B cell (primary cell): ENCODE data around the gene AXIN1. TPM values are rescaled to one million over a fixed set of nuclear protein-coding genes. Genes with fewer than 3 reads are reported as not detected.

Source experiments
- ATAC-seq: fragments of 200-7000 bp; cut with Tn5 transposase; one replicate; pipeline ENCODE4 v1.10.0; 2021; ENCODE audit warnings: low read depth, mild to moderate bottlenecking, moderate number of reproducible peaks, moderate library complexity
- CTCF ChIA-PET: fragments of 350-600 bp; sonication (Branson Sonifier 250); formaldehyde crosslinking; loops from one replicate; lab custom pipeline; 2021; ENCODE audit warnings: antibody characterized with exemption, inconsistent platforms; lab: Charles Lee
- POLR2A ChIA-PET: fragments of 350-600 bp; sonication (Branson Sonifier 250); formaldehyde crosslinking; loops from one replicate; lab custom pipeline; 2021; ENCODE audit warnings: antibody characterized with exemption; lab: Charles Lee
- DNase-seq: peaks from one replicate; pipeline ENCODE4 v3.0.0; 2013
- H2AFZ ChIP-seq: 2 replicates; pipeline ENCODE4 v1.6.1; 2012; ENCODE audit warnings: mild to moderate bottlenecking, low read depth, low read length; ENCODE audit not compliant: insufficient read depth, poor library complexity, severe bottlenecking
- H3K27ac ChIP-seq, 2 donors: 1 replicate in 1 of 2; 2 replicates in 1 of 2; pipeline ENCODE4 v1.5.1; 2012 to 2013; ENCODE audit warnings: low read length in 2 of 2, mild to moderate bottlenecking in 2 of 2, moderate library complexity in 1 of 2
- H3K27me3 ChIP-seq, 4 experiments: fragments of 200-600 bp in 1 of 4; sonication (generic) in 1 of 4; replicated peaks in 1 of 4; 1 replicate in 2 of 4; 2 replicates in 2 of 4; pipeline versions ENCODE4 v1.6.1 to v1.7.0; 2013 to 2016; ENCODE audit warnings: low read length in 3 of 4, mild to moderate bottlenecking in 2 of 4, mixed read lengths in 1 of 4, moderate library complexity in 1 of 4; ENCODE audit not compliant: insufficient read depth in 4 of 4, control insufficient read depth in 3 of 4; ENCODE audit errors: control extremely low read depth in 1 of 4
- H3K36me3 ChIP-seq, 2 experiments: replicated peaks in 1 of 2; 1 replicate in 1 of 2; 2 replicates in 1 of 2; pipeline versions ENCODE4 v1.6.1 to v1.7.1; 2013; ENCODE audit warnings: low read length in 1 of 2; ENCODE audit not compliant: insufficient read depth in 2 of 2, control insufficient read depth in 1 of 2; ENCODE audit errors: control extremely low read depth in 1 of 2, extremely low read depth in 1 of 2
- H3K4me1 ChIP-seq, 2 donors: fragments of 200-600 bp in 1 of 2; sonication (generic) in 1 of 2; 1 replicate in 1 of 2; 2 replicates in 1 of 2; pipeline versions ENCODE4 v1.5.1 to v1.6.1; 2013 to 2017; ENCODE audit warnings: low read length in 2 of 2; ENCODE audit not compliant: control insufficient read depth in 2 of 2, insufficient read depth in 2 of 2
- H3K4me2 ChIP-seq: replicated peaks from 2 replicates; pipeline ENCODE3; 2012; ENCODE audit warnings: mild to moderate bottlenecking, low read depth, low read length; ENCODE audit not compliant: poor library complexity, severe bottlenecking
- H3K4me3 ChIP-seq, 5 experiments: fragments of 200-600 bp in 1 of 5; sonication (generic) in 1 of 5; 1 replicate in 3 of 5; 2 replicates in 2 of 5; pipeline versions ENCODE4 v1.5.1 to v1.7.0; 2011 to 2016; ENCODE audit warnings: low read length in 4 of 5, mild to moderate bottlenecking in 4 of 5, low read depth in 2 of 5, control low read depth in 1 of 5, moderate library complexity in 1 of 5; ENCODE audit not compliant: insufficient read depth in 1 of 5; ENCODE audit errors: control extremely low read depth in 1 of 5, extremely low read depth in 1 of 5
- H3K79me2 ChIP-seq: fragments of 200-600 bp; sonication (generic); one replicate; pipeline ENCODE4 v1.6.0; 2016; ENCODE audit warnings: low read length; ENCODE audit not compliant: control insufficient read depth, insufficient read depth
- H3K9ac ChIP-seq: fragments of 200-600 bp; sonication (generic); 2 replicates; pipeline ENCODE4 v1.6.1; 2017; ENCODE audit warnings: mild to moderate bottlenecking, low read length, moderate library complexity
- H3K9me3 ChIP-seq, 3 donors: one replicate each; pipeline versions ENCODE4 v1.6.1 to v1.7.1; 2013; ENCODE audit warnings: low read length in 2 of 3; ENCODE audit not compliant: control insufficient read depth in 2 of 3, insufficient read depth in 1 of 3; ENCODE audit errors: control extremely low read depth in 1 of 3
- H4K20me1 ChIP-seq: 2 replicates; pipeline ENCODE4 v1.6.0; 2012; ENCODE audit warnings: mild to moderate bottlenecking, low read length; ENCODE audit not compliant: insufficient read depth, control insufficient read depth, poor library complexity, severe bottlenecking
- H3K27ac Mint-ChIP-seq: one replicate; pipeline ENCODE4 v1.8.0; 2021; ENCODE audit warnings: mixed read lengths
- H3K27me3 Mint-ChIP-seq: one replicate; pipeline ENCODE4 v1.8.0; 2021; ENCODE audit warnings: mixed read lengths
- H3K4me1 Mint-ChIP-seq: one replicate; pipeline ENCODE4 v1.8.0; 2021; ENCODE audit warnings: mixed read lengths
- H3K4me3 Mint-ChIP-seq: one replicate; pipeline ENCODE4 v1.8.0; 2021; ENCODE audit warnings: mixed read lengths
- H3K9me3 Mint-ChIP-seq: one replicate; pipeline ENCODE4 v1.8.0; 2022; ENCODE audit warnings: mixed read lengths; ENCODE audit not compliant: insufficient read depth
- CTCF ChIP-seq: fragments of 200-600 bp; IDR thresholded peaks from one replicate; pipeline ENCODE4 v1.8.0; 2022; ENCODE audit warnings: antibody characterized with exemption, mild to moderate bottlenecking
- EZH2 ChIP-seq: IDR thresholded peaks from 2 replicates; pipeline ENCODE4 v1.6.1; 2012; ENCODE audit warnings: borderline replicate concordance, low read depth, mild to moderate bottlenecking, moderate library complexity, low read length; ENCODE audit not compliant: insufficient read depth, poor library complexity, severe bottlenecking
- WGBS: methylation state at CpG from one replicate; pipeline ENCODE4 v1.1.5; 2013; ENCODE audit warnings: missing lambda C conversion rate; ENCODE audit not compliant: insufficient coverage; 5-methylcytosine and 5-hydroxymethylcytosine counted together
- intact Hi-C: fragments of 100-400 bp; cut with micrococcal nuclease; formaldehyde crosslinking; loops from one replicate; pipeline ENCODE4 v1.10.0; 2022
- polyA plus RNA-seq: library from polyadenylated mRNA; depleted of rRNA; stranded (reverse); fragments of >200 nt; gene quantifications from 2 replicates; pipeline ENCODE4 v1.2.3, GENCODE V29; 2012
- total RNA-seq, 2 donors: library from RNA; stranded (reverse); fragments of 120-200 nt in 1 of 2; gene quantifications; 1 replicate in 1 of 2; 2 replicates in 1 of 2; pipeline versions ENCODE4 v1.2.3 to v1.2.4, GENCODE V29; 2013 to 2022

Gene AXIN1
- total and polyA plus RNA-seq, 2 donors (not counting 1 experiment from before 2014, with no cell fraction given), result 39.0 to 40.8 TPM

GRCh38 chr16:262121-262745, 90.3 kb downstream of the AXIN1 start:
- H3K27me3 ChIP-seq, result no peaks in the 10 kb centered on the region
- H3K4me2 ChIP-seq, result no peak overlapping the region
- intact Hi-C loops, result no loop called here
- H3K9ac ChIP-seq, result no peak overlapping the region
- H3K27ac ChIP-seq, result no peak overlapping the region
- H2AFZ ChIP-seq, result no peak overlapping the region
- H3K4me3 ChIP-seq, result no peak overlapping the region
- no peak overlapping the region for H3K4me3 Mint-ChIP-seq
- ChIA-PET POLR2A (no interaction called here), CTCF (interaction anchor here (0.6 kb wide), 1 partner anchor 91 kb away, joined by 3 read pairs; no protein-coding TSS in a partner anchor)
- no peak for TF ChIP-seq CTCF
- no peak for TF ChIP-seq EZH2
- no peaks in the 10 kb centered on the region for H3K79me2 ChIP-seq
- no peaks in the 10 kb centered on the region for H4K20me1 ChIP-seq
- no peaks in the 10 kb centered on the region for H3K9me3 Mint-ChIP-seq
- no peak overlapping the region for H3K27ac Mint-ChIP-seq
- no peak for DNase-seq
- no peaks in the 10 kb centered on the region for H3K4me1 Mint-ChIP-seq
- peaks cover 0 to 37% of the 10 kb centered on the region in 2 experiments for H3K36me3 ChIP-seq
- 97% methylated on average over 27 of the region's 29 CpGs for WGBS
- ATAC-seq, result no peak
- no peaks in the 10 kb centered on the region for H3K9me3 ChIP-seq
- no peaks in the 10 kb centered on the region for H3K27me3 Mint-ChIP-seq
- no peaks in the 10 kb centered on the region for H3K4me1 ChIP-seq

DNA sequence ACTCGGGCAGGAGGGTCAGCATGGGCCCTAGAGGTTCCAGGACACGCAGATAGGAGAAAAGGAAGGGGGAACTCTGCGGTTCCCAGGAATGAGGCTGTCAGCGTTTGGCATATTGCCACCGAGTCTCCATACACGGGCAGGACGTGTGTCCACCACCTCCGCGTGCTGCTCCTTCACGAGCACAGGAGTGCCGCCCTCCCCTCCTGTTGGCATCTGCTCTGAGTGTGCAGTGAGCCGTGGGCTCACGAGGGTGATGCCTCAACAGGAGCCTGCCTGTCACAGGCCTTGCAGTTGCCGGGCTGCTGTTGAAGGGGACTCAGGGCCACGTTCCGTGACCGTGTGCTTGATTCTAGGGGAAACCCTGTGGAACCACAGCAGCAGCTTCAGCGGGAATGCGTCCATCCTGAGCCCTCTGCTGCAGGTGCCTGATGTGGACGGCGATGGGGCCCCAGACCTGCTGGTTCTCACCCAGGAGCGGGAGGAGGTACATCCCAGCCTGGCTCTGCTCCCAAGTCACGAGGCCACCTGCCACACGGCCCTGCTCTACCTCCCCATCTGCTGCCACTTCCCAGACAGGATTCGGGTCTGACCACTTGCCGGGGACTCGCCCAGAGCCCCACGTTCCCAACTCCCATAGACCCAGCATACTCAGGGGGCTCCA, 91.4 kb downstream of the AXIN1 start:
- Histone ChIP-seq H3K27me3 (no peaks in the 10 kb centered on the region), H3K9ac (no peak overlapping the region), H4K20me1 (no peaks in the 10 kb centered on the region), H3K36me3 (peaks cover 0 to 37% of the 10 kb centered on the region in 2 experiments), H2AFZ (no peak overlapping the region), H3K4me2 (no peak overlapping the region), H3K27ac (no peak overlapping the region), H3K4me1 (no peaks in the 10 kb centered on the region), H3K9me3 (no peaks in the 10 kb centered on the region), H3K79me2 (no peaks in the 10 kb centered on the region), H3K4me3 (no peak overlapping the region)
- DNase-seq (no peak), ATAC-seq (no peak)
- ChIA-PET POLR2A (no interaction called here), CTCF (no interaction called here)
- no peak overlapping the region for H3K27ac Mint-ChIP-seq
- no peaks in the 10 kb centered on the region for H3K4me1 Mint-ChIP-seq
- 96% methylated on average over 26 of the region's 28 CpGs for WGBS
- H3K4me3 Mint-ChIP-seq, result no peak overlapping the region
- TF ChIP-seq CTCF, result no peak
- no peak for TF ChIP-seq EZH2
- no peaks in the 10 kb centered on the region for H3K9me3 Mint-ChIP-seq
- intact Hi-C loops, result no loop called here
- H3K27me3 Mint-ChIP-seq, result no peaks in the 10 kb centered on the region
